A549 (cell line): ENCODE results near the gene NFATC4.

ENCODE experiments used
- CEBPB ChIP-seq, 2 experiments: fragments of >200 bp in 1 of 2; sonication (Bioruptor Twin) in 1 of 2; formaldehyde crosslinking in 1 of 2; IDR thresholded peaks; 2 replicates each; pipeline ENCODE4 v1.6.1; 2012 to 2016
- CHD2 ChIP-seq: fragments of 150-350 bp; IDR thresholded peaks from 2 replicates; pipeline ENCODE4 v1.6.1; 2014; ENCODE audit warnings: low read length; ENCODE audit not compliant: partially characterized antibody
- EP300 ChIP-seq, 2 experiments: fragments of >200 bp; sonication (Bioruptor Twin); formaldehyde crosslinking; IDR thresholded peaks; 2 replicates in 1 of 2; 3 replicates in 1 of 2; pipeline ENCODE4 v1.6.1; 2016 to 2017
- ESRRA ChIP-seq: fragments of 150-350 bp; IDR thresholded peaks from 2 replicates; pipeline ENCODE4 v1.6.1; 2014; ENCODE audit warnings: mild to moderate bottlenecking, low read length, borderline replicate concordance
- KDM5A ChIP-seq: fragments of 200-600 bp; sonication (generic); IDR thresholded peaks from 2 replicates; pipeline ENCODE4 v1.6.1; 2016; ENCODE audit warnings: antibody characterized with exemption, mild to moderate bottlenecking
- MAZ ChIP-seq: fragments of 150-350 bp; IDR thresholded peaks from 2 replicates; pipeline ENCODE4 v1.6.1; 2014; ENCODE audit warnings: antibody characterized with exemption, low read depth, low read length, borderline replicate concordance
- MYC ChIP-seq: IDR thresholded peaks from 2 replicates; pipeline ENCODE4 v1.6.1; 2012; ENCODE audit warnings: mild to moderate bottlenecking, inconsistent platforms, low read length, improper control_type of control experiment, borderline replicate concordance
- NFE2L2 ChIP-seq: fragments of 150-350 bp; conservative IDR thresholded peaks from 2 replicates; pipeline ENCODE4 v1.6.1; 2014; ENCODE audit warnings: low read length
- POLR2A ChIP-seq: IDR thresholded peaks from 2 replicates; pipeline ENCODE4 v1.6.1; 2012; ENCODE audit warnings: mild to moderate bottlenecking, low read length
- RARB ChIP-seq: fragments of 250-450 bp; sonication (Bioruptor Pico); IDR thresholded peaks from 2 replicates; pipeline ENCODE4 v1.8.0; 2021; ENCODE audit warnings: mild to moderate bottlenecking, moderate library complexity
- RCOR1 ChIP-seq: fragments of 150-350 bp; IDR thresholded peaks from 2 replicates; pipeline ENCODE4 v1.6.1; 2014; ENCODE audit warnings: antibody characterized with exemption, low read length, low read depth
- SMC3 ChIP-seq: fragments of >200 bp; sonication (Bioruptor Twin); formaldehyde crosslinking; IDR thresholded peaks from 3 replicates; pipeline ENCODE4 v1.6.1; 2018; ENCODE audit warnings: inconsistent platforms
- TF ChIP-seq, protein P1 (sequence below): fragments of >200 bp; sonication (Bioruptor Twin); formaldehyde crosslinking; IDR thresholded peaks from 3 replicates; pipeline ENCODE4 v1.5.1; 2016

- TF ChIP-seq SMC3 (no peak), CEBPB (IDR thresholded peaks at IDR 0.05) (no peak), CHD2 (no peak), MYC (no peak), ESRRA (no peak), NFE2L2 (no peak), RARB (CRISPR knock-in tag) (no peak), POLR2A (no peak), EP300 (IDR thresholded peaks at IDR 0.05) (no peak), RCOR1 (no peak), MAZ (no peak), KDM5A (no peak)
- TF ChIP-seq, protein P1, sequence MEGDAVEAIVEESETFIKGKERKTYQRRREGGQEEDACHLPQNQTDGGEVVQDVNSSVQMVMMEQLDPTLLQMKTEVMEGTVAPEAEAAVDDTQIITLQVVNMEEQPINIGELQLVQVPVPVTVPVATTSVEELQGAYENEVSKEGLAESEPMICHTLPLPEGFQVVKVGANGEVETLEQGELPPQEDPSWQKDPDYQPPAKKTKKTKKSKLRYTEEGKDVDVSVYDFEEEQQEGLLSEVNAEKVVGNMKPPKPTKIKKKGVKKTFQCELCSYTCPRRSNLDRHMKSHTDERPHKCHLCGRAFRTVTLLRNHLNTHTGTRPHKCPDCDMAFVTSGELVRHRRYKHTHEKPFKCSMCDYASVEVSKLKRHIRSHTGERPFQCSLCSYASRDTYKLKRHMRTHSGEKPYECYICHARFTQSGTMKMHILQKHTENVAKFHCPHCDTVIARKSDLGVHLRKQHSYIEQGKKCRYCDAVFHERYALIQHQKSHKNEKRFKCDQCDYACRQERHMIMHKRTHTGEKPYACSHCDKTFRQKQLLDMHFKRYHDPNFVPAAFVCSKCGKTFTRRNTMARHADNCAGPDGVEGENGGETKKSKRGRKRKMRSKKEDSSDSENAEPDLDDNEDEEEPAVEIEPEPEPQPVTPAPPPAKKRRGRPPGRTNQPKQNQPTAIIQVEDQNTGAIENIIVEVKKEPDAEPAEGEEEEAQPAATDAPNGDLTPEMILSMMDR, result no peak
These were observed 11.8 kb upstream of the NFATC4 start for GRCh38 chr14:24356208-24356607.
